H9 (cell line): Measurements from ENCODE around the gene LACTB. TPM values are rescaled to one million over a fixed set of nuclear protein-coding genes. Genes with fewer than 3 reads are reported as not detected.

Experiments used
- DNase-seq: peaks from one replicate; pipeline ENCODE4 v3.0.0-alpha.2; 2017
- H2AFZ ChIP-seq: one replicate; pipeline ENCODE4 v1.6.1; 2013; ENCODE audit warnings: mild to moderate bottlenecking, low read length, control low read depth, moderate library complexity
- H2AK5ac ChIP-seq: 2 replicates; pipeline ENCODE4 v1.6.1; 2013; ENCODE audit warnings: low read length, control low read depth, mixed read lengths; ENCODE audit not compliant: insufficient read length
- H2BK120ac ChIP-seq: one replicate; pipeline ENCODE4 v1.6.1; 2013; ENCODE audit warnings: low read depth, mild to moderate bottlenecking, low read length, control low read depth, inconsistent platforms; ENCODE audit not compliant: poor library complexity, severe bottlenecking
- H2BK12ac ChIP-seq: 2 replicates; pipeline ENCODE4 v1.6.1; 2013; ENCODE audit warnings: low read length, control low read depth, mixed read lengths, low read depth; ENCODE audit not compliant: insufficient read length
- H2BK15ac ChIP-seq: 2 replicates; pipeline ENCODE4 v1.6.1; 2013; ENCODE audit warnings: low read depth, low read length, control low read depth
- H2BK20ac ChIP-seq: one replicate; pipeline ENCODE4 v1.6.1; 2013; ENCODE audit warnings: low read depth, mild to moderate bottlenecking, low read length, control low read depth, inconsistent platforms; ENCODE audit not compliant: poor library complexity, severe bottlenecking
- H2BK5ac ChIP-seq: 2 replicates; pipeline ENCODE4 v1.6.1; 2013; ENCODE audit warnings: low read length, control low read depth, mixed read lengths; ENCODE audit not compliant: insufficient read length
- H3K14ac ChIP-seq: 2 replicates; pipeline ENCODE4 v1.6.1; 2013; ENCODE audit warnings: low read length, control low read depth; ENCODE audit not compliant: insufficient read depth
- H3K18ac ChIP-seq: 2 replicates; pipeline ENCODE4 v1.6.1; 2013; ENCODE audit warnings: low read depth, mild to moderate bottlenecking, mixed read lengths, low read length, control low read depth; ENCODE audit not compliant: insufficient read length
- H3K23ac ChIP-seq: 2 replicates; pipeline ENCODE4 v1.6.1; 2013; ENCODE audit warnings: low read length, control low read depth, mixed read lengths, low read depth; ENCODE audit not compliant: insufficient read length
- H3K23me2 ChIP-seq: 2 replicates; pipeline ENCODE4 v1.6.1; 2013; ENCODE audit warnings: low read depth, mild to moderate bottlenecking, mixed read lengths, low read length, control low read depth; ENCODE audit not compliant: insufficient read length, poor library complexity, severe bottlenecking
- H3K27ac ChIP-seq: 2 replicates; pipeline ENCODE4 v1.5.1; 2013; ENCODE audit warnings: low read length, control low read depth, mixed read lengths, low read depth; ENCODE audit not compliant: insufficient read length
- H3K27me3 ChIP-seq: 2 replicates; pipeline ENCODE4 v1.6.1; 2013; ENCODE audit warnings: low read length, control low read depth, inconsistent platforms; ENCODE audit not compliant: insufficient read depth
- H3K4ac ChIP-seq: 2 replicates; pipeline ENCODE4 v1.6.1; 2013; ENCODE audit warnings: low read depth, mild to moderate bottlenecking, control low read depth, inconsistent platforms, low read length, moderate library complexity
- H3K4me1 ChIP-seq: 2 replicates; pipeline ENCODE4 v1.6.1; 2013; ENCODE audit warnings: low read length, control low read depth, inconsistent platforms; ENCODE audit not compliant: insufficient read depth
- H3K4me2 ChIP-seq: 2 replicates; pipeline ENCODE4 v1.6.1; 2013; ENCODE audit warnings: low read length, control low read depth, mixed read lengths; ENCODE audit not compliant: insufficient read length, insufficient read depth
- H3K56ac ChIP-seq: 2 replicates; pipeline ENCODE4 v1.6.1; 2013; ENCODE audit warnings: low read depth, mild to moderate bottlenecking, mixed read lengths, low read length, control low read depth; ENCODE audit not compliant: insufficient read length
- H3K79me1 ChIP-seq: 2 replicates; pipeline ENCODE4 v1.6.1; 2013; ENCODE audit warnings: low read depth, mild to moderate bottlenecking, moderate library complexity, low read length, control low read depth, inconsistent platforms; ENCODE audit not compliant: insufficient read depth, poor library complexity, severe bottlenecking
- H3K79me2 ChIP-seq: 2 replicates; pipeline ENCODE4 v1.6.1; 2013; ENCODE audit warnings: low read length, control low read depth, inconsistent platforms; ENCODE audit not compliant: insufficient read depth
- H3K9ac ChIP-seq: 2 replicates; pipeline ENCODE4 v1.6.1; 2013; ENCODE audit warnings: low read length, control low read depth, mixed read lengths; ENCODE audit not compliant: insufficient read length; ENCODE audit errors: extremely low read depth
- H3K9me3 ChIP-seq: one replicate; pipeline ENCODE4 v1.6.1; 2013; ENCODE audit warnings: low read depth, low read length, inconsistent platforms; ENCODE audit not compliant: control insufficient read depth
- H3T11ph ChIP-seq: one replicate; pipeline ENCODE4 v1.6.1; 2013; ENCODE audit warnings: mild to moderate bottlenecking, low read length, control low read depth, inconsistent platforms
- H4K20me1 ChIP-seq: one replicate; pipeline ENCODE4 v1.6.1; 2013; ENCODE audit not compliant: control insufficient read depth, insufficient read length, insufficient read depth
- H4K5ac ChIP-seq: 2 replicates; pipeline ENCODE4 v1.6.1; 2013; ENCODE audit warnings: low read depth, mild to moderate bottlenecking, mixed read lengths, low read length, control low read depth; ENCODE audit not compliant: insufficient read length
- H4K8ac ChIP-seq: replicated peaks from 2 replicates; pipeline ENCODE4 v1.6.1; 2013; ENCODE audit warnings: low read length, control low read depth, mixed read lengths, low read depth; ENCODE audit not compliant: insufficient read length
- H4K91ac ChIP-seq: 2 replicates; pipeline ENCODE4 v1.6.1; 2013; ENCODE audit warnings: low read depth, mild to moderate bottlenecking, moderate library complexity, mixed read lengths, low read length, control low read depth; ENCODE audit not compliant: insufficient read length
- H3K27ac Mint-ChIP-seq, 3 experiments: 2 replicates in 2 of 3; 3 replicates in 1 of 3; pipeline ENCODE4 v1.8.0; 2020 to 2021; ENCODE audit warnings: mixed read lengths in 3 of 3, mild to moderate bottlenecking in 1 of 3, moderate library complexity in 1 of 3
- H3K27me3 Mint-ChIP-seq: 2 replicates; pipeline ENCODE4 v1.8.0; 2021; ENCODE audit warnings: low read depth, mild to moderate bottlenecking, moderate library complexity, mixed read lengths
- H3K36me3 Mint-ChIP-seq, 3 experiments: 2 replicates in 2 of 3; 3 replicates in 1 of 3; pipeline ENCODE4 v1.8.0; 2020 to 2021; ENCODE audit warnings: low read depth in 3 of 3, mixed read lengths in 3 of 3; ENCODE audit not compliant: insufficient read depth in 1 of 3
- H3K4me1 Mint-ChIP-seq, 2 experiments: 2 replicates each; pipeline ENCODE4 v1.8.0; 2020; ENCODE audit warnings: mixed read lengths in 2 of 2
- H3K4me3 Mint-ChIP-seq, 2 experiments: 2 replicates in 1 of 2; 3 replicates in 1 of 2; pipeline ENCODE4 v1.8.0; 2020 to 2021; ENCODE audit warnings: mild to moderate bottlenecking in 2 of 2, mixed read lengths in 2 of 2, moderate library complexity in 1 of 2
- H3K9me3 Mint-ChIP-seq, 2 experiments: 2 replicates in 1 of 2; 3 replicates in 1 of 2; pipeline ENCODE4 v1.8.0; 2020; ENCODE audit warnings: mild to moderate bottlenecking in 2 of 2, mixed read lengths in 2 of 2, moderate library complexity in 1 of 2
- WGBS: extraction: QIAGEN DNeasy Blood & Tissue Kit; methylation state at CpG from one replicate; pipeline ENCODE4 v1.1.7; 2013; ENCODE audit warnings: missing lambda C conversion rate, low lambda C conversion rate, mixed read lengths; ENCODE audit not compliant: insufficient read length; ENCODE audit errors: extremely low coverage; 5-methylcytosine and 5-hydroxymethylcytosine counted together
- total RNA-seq: library from RNA; stranded (reverse); gene quantifications from 2 replicates; pipeline ENCODE4 v1.2.1, GENCODE V29; 2021
- TF ChIP-seq, protein P1 (sequence below): fragments of 200-600 bp; sonication (generic); conservative IDR thresholded peaks from 3 replicates; pipeline ENCODE4 v1.8.0; 2021; ENCODE audit warnings: antibody characterized with exemption, mild to moderate bottlenecking

Gene LACTB
- total RNA-seq, 1 experiment from 2014 or later: 10.3 TPM

DNA sequence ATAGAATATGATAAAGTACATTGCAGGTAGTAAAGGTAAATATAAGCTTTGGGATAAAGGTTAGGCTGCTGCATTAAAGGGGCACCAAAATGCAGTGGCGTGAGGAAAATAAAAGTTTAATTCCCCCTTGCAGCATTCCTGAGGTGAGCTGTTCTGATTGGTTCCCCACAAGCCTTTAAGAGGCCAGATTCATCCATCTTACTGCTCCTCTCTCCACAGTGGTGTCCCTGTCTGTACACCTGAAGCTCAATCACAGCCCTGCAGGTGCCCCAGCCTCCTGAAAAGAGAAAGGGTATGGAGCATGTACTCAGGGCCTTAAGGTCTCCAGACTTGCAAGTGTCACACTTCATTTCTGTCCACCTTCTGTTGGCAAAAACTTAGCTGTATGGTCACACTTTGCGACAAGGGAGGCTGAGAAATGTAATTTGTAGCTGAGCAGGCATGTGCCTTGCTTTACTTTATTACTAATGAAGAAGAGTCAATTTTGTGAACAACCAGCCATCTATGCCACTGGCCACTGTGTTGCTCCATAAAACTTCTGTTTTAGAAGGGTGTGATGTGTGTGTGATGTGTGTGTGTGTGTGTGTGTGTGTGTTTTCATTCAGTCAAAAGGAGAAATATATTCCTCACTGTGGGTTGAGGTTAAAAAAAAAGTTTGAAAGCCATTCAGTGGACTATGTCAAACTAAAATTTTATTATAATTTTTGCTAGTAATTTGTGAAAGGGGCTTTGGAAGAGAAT, 12.8 kb downstream of the LACTB start:
- H3K18ac ChIP-seq: no peak overlapping the region
- no peak overlapping the region for H3T11ph ChIP-seq
- no peak overlapping the region for H3K27ac ChIP-seq
- Mint-ChIP-seq H3K27ac (no peak overlapping the region; a peak in 1 of 7 replicates), H3K4me3 (no peak overlapping the region), H3K36me3 (peaks cover 0 to 5% (median 4%) of the 10 kb centered on the region in 3 experiments; a peak in 3 of 7 replicates), H3K27me3 (no peaks in the 10 kb centered on the region), H3K9me3 (no peaks in the 10 kb centered on the region), H3K4me1 (peaks cover 4 to 5% of the 10 kb centered on the region in 2 experiments; a peak in 2 of 4 replicates)
- DNase-seq: no peak
- no peak overlapping the region for H2BK15ac ChIP-seq
- no peak overlapping the region for H4K91ac ChIP-seq
- no peak overlapping the region for H3K4ac ChIP-seq
- no peak overlapping the region for H2BK20ac ChIP-seq
- no peak overlapping the region for H2BK120ac ChIP-seq
- H3K9me3 ChIP-seq: no peaks in the 10 kb centered on the region
- H3K4me2 ChIP-seq: no peak overlapping the region
- no peaks in the 10 kb centered on the region for H3K79me1 ChIP-seq
- no peaks in the 10 kb centered on the region for H3K79me2 ChIP-seq
- TF ChIP-seq, protein P1, sequence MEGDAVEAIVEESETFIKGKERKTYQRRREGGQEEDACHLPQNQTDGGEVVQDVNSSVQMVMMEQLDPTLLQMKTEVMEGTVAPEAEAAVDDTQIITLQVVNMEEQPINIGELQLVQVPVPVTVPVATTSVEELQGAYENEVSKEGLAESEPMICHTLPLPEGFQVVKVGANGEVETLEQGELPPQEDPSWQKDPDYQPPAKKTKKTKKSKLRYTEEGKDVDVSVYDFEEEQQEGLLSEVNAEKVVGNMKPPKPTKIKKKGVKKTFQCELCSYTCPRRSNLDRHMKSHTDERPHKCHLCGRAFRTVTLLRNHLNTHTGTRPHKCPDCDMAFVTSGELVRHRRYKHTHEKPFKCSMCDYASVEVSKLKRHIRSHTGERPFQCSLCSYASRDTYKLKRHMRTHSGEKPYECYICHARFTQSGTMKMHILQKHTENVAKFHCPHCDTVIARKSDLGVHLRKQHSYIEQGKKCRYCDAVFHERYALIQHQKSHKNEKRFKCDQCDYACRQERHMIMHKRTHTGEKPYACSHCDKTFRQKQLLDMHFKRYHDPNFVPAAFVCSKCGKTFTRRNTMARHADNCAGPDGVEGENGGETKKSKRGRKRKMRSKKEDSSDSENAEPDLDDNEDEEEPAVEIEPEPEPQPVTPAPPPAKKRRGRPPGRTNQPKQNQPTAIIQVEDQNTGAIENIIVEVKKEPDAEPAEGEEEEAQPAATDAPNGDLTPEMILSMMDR: no peak
- no peaks in the 10 kb centered on the region for H3K23me2 ChIP-seq
- H2BK12ac ChIP-seq: no peak overlapping the region
- H4K5ac ChIP-seq: no peak overlapping the region
- no peak overlapping the region for H3K9ac ChIP-seq
- H3K4me1 ChIP-seq: no peaks in the 10 kb centered on the region
- H2AFZ ChIP-seq: no peak overlapping the region
- no peak overlapping the region for H2AK5ac ChIP-seq
- no peaks in the 10 kb centered on the region for H3K27me3 ChIP-seq
- no peak overlapping the region for H2BK5ac ChIP-seq
- no peak overlapping the region for H3K14ac ChIP-seq
- H3K56ac ChIP-seq: no peak overlapping the region
- no CpG with 5 or more reads among the region's 2 CpGs for WGBS
- no peaks in the 10 kb centered on the region for H4K20me1 ChIP-seq
- H3K23ac ChIP-seq: no peak overlapping the region
- no peak overlapping the region for H4K8ac ChIP-seq
